Right atrium auricular region (tissue), 2 donors: Measurements from ENCODE around the gene USO1. TPM values are rescaled to one million over a fixed set of nuclear protein-coding genes. Genes with fewer than 3 reads are reported as not detected.

Experiments
- DNase-seq: peaks from one replicate; pipeline ENCODE4 v3.0.0-alpha.2; 2019; ENCODE audit warnings: low spot score
- H3K27ac ChIP-seq, 2 donors: fragments of 200-600 bp; sonication (generic); 1 replicate in 1 of 2; 2 replicates in 1 of 2; pipeline ENCODE4 v1.5.1; 2016 to 2019
- H3K27me3 ChIP-seq, 2 donors: fragments of 200-600 bp; sonication (generic); one replicate each; pipeline versions ENCODE4 v1.5.1 to v1.6.0; 2017 to 2019
- H3K36me3 ChIP-seq: fragments of 200-600 bp; sonication (generic); one replicate; pipeline ENCODE4 v1.5.1; 2016
- H3K4me1 ChIP-seq, 2 donors: fragments of 200-600 bp; sonication (generic); one replicate each; pipeline versions ENCODE4 v1.5.1 to v1.6.0; 2017 to 2019
- H3K4me3 ChIP-seq, 2 donors: fragments of 200-600 bp; sonication (generic); 1 replicate in 1 of 2; 2 replicates in 1 of 2; pipeline ENCODE4 v1.5.1; 2017 to 2019; ENCODE audit warnings: mild to moderate bottlenecking in 1 of 2, moderate library complexity in 1 of 2
- H3K9me3 ChIP-seq, 2 donors: fragments of 200-600 bp; sonication (generic); one replicate each; pipeline ENCODE4 v1.5.1; 2019
- CTCF ChIP-seq, 2 donors: fragments of 200-600 bp; sonication (generic); IDR thresholded peaks; one replicate each; pipeline ENCODE4 v1.5.1; 2019; ENCODE audit warnings: antibody characterized with exemption in 2 of 2
- total RNA-seq, 2 donors: library from RNA; depleted of rRNA; stranded (reverse); fragments of >200 nt; gene quantifications; one replicate each; pipeline ENCODE4 v1.1.0, GENCODE V29; 2016

Gene USO1
- total RNA-seq, 2 donors from 2014 or later: 76.4 to 87.2 TPM

DNA sequence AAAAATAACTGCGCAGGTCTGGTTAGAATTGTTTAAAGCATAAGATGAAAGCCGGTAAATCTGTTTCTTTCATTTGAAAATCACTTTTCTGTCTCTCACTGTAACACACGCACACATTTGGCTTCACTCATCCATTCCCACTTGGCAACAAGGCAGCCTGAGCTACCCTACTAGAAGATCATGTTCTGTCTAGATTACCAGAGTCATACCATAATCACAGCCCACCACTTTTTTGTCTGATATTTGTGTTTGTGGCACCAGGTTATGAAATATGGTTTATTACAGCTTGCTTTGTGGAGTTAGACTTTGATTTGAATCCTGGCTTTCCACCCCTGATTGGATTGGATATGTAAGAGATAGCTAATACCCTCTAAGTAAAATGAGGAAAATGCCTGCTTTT lies 2.2 kb downstream of the USO1 start:
- Histone ChIP-seq H3K36me3 (no peaks in the 10 kb centered on the region), H3K27ac (peak overlapping the region; percentile 97 to 98), H3K4me3 (peak overlapping the region; percentile 84 to 92), H3K9me3 (no peaks in the 10 kb centered on the region), H3K27me3 (no peaks in the 10 kb centered on the region), H3K4me1 (peaks cover 0 to 70% of the 10 kb centered on the region in 2 donors)
- DNase-seq: no peak
- TF ChIP-seq CTCF (IDR thresholded peaks at IDR 0.05): no peak

DNA sequence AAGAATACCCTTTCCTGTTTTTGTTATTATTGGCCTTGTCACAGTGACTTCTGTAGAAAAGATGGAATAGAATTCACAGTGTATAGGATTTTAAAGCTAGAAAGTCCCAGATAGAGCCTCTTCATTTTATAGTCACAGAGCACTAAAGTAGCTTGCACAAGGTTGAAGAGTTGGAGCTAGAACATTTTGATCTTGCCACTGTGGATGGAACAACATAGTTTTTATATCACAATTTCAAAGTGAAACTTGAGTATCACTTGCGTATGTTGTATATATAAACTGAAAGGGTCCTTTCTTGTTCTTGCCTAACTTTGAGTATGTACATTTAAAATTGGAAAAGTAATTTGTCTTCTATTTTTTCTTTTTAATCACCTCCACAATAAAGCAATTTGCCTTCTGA lies 2.7 kb downstream of the USO1 start:
- peaks cover 0 to 70% of the 10 kb centered on the region in 2 donors for H3K4me1 ChIP-seq

DNA sequence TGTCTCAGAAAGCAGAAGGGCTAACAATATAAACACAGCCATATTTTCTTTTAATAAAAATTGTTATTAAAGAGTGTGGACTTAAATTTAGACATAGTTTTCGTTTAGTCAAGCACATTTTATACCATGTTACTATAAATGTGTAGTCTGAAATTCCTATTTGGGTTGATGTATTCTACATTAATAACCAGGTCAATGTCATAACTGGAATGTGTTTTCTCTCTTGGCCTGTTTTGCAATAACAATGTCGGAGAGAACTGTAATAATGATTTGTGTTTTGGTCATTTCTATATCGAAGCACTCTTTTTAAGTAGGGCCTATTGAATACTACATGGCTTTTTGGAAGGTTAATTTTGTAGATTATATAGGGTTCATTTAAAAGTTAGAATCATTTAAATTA lies 5.5 kb downstream of the USO1 start:
- no peaks in the 10 kb centered on the region for H3K36me3 ChIP-seq
- H3K27me3 ChIP-seq: no peaks in the 10 kb centered on the region
- H3K27ac ChIP-seq: peak overlapping the region; percentile 55 to 97
- H3K4me3 ChIP-seq: no peak overlapping the region
- TF ChIP-seq CTCF (IDR thresholded peaks at IDR 0.05): no peak
- DNase-seq: no peak
- no peaks in the 10 kb centered on the region for H3K9me3 ChIP-seq
- peaks cover 0 to 54% of the 10 kb centered on the region in 2 donors for H3K4me1 ChIP-seq

More for the DNA sequence above, 2.7 kb downstream of the USO1 start:
- Histone ChIP-seq H3K27me3 (no peaks in the 10 kb centered on the region), H3K36me3 (no peaks in the 10 kb centered on the region), H3K9me3 (no peaks in the 10 kb centered on the region), H3K27ac (peak overlapping the region; percentile 97 to 98), H3K4me3 (peak overlapping the region; percentile 84 to 92)
- TF ChIP-seq CTCF (IDR thresholded peaks at IDR 0.05): no peak
- no peak for DNase-seq

GRCh38 chr4:75733369-75733768 lies 9.0 kb downstream of the USO1 start:
- no peak overlapping the region for H3K27ac ChIP-seq

GRCh38 chr4:75735525-75735924 lies 11.1 kb downstream of the USO1 start:
- no peak for TF ChIP-seq CTCF (IDR thresholded peaks at IDR 0.05)
- H3K27me3 ChIP-seq: no peaks in the 10 kb centered on the region
- no peak for DNase-seq
- H3K4me3 ChIP-seq: no peak overlapping the region
- H3K36me3 ChIP-seq: no peaks in the 10 kb centered on the region
- H3K9me3 ChIP-seq: no peaks in the 10 kb centered on the region
- no peak overlapping the region for H3K27ac ChIP-seq
- peaks cover 0 to 25% of the 10 kb centered on the region in 2 donors for H3K4me1 ChIP-seq

More at GRCh38 chr4:75733369-75733768, 9.0 kb downstream of the USO1 start:
- no peaks in the 10 kb centered on the region for H3K27me3 ChIP-seq
- TF ChIP-seq CTCF (IDR thresholded peaks at IDR 0.05): no peak
- H3K4me1 ChIP-seq: peaks cover 0 to 46% of the 10 kb centered on the region in 2 donors
- DNase-seq: no peak
- H3K9me3 ChIP-seq: no peaks in the 10 kb centered on the region
- H3K36me3 ChIP-seq: no peaks in the 10 kb centered on the region
- H3K4me3 ChIP-seq: no peak overlapping the region

- H3K36me3 ChIP-seq: no peaks in the 10 kb centered on the region
- no peak overlapping the region for H3K4me3 ChIP-seq
- H3K4me1 ChIP-seq: peaks cover 0 to 17% of the 10 kb centered on the region in 2 donors
- TF ChIP-seq CTCF (IDR thresholded peaks at IDR 0.05): no peak
- H3K27ac ChIP-seq: peak overlapping the region; percentile 13 to 44
- no peaks in the 10 kb centered on the region for H3K27me3 ChIP-seq
- no peak for DNase-seq
- no peaks in the 10 kb centered on the region for H3K9me3 ChIP-seq
These were observed 12.5 kb downstream of the USO1 start for GRCh38 chr4:75736862-75737261.
